HuH-7.5 (cell line): ENCODE measurements around the gene PIP5K1B.

Experiments used
- DNase-seq: peaks from one replicate; pipeline ENCODE4 v3.0.0; 2011; ENCODE audit warnings: low spot score

The PIP5K1B gene

GRCh38 chr9:68817079-68817875, 112.2 kb downstream of the PIP5K1B start:
- DNase-seq, result peak; percentile 16

GRCh38 chr9:68819065-68819464, 114.0 kb downstream of the PIP5K1B start:
- DNase-seq, result no peak

GRCh38 chr9:68821911-68822310, 116.9 kb downstream of the PIP5K1B start:
- DNase-seq, result no peak

GRCh38 chr9:68822596-68823165, 117.6 kb downstream of the PIP5K1B start:
- DNase-seq, result no peak

- DNase-seq, result no peak
These were observed 120.9 kb downstream of the PIP5K1B start for GRCh38 chr9:68825762-68826472.

GRCh38 chr9:68827837-68828744, 123.1 kb downstream of the PIP5K1B start:
- DNase-seq, result no peak

- no peak for DNase-seq
These were observed 127.1 kb downstream of the PIP5K1B start for GRCh38 chr9:68832101-68832500.

GRCh38 chr9:68832861-68833518, 128.0 kb downstream of the PIP5K1B start:
- DNase-seq, result no peak

- no peak for DNase-seq
These were observed 130.0 kb downstream of the PIP5K1B start for GRCh38 chr9:68834931-68835520.

GRCh38 chr9:68836788-68837187, 131.7 kb downstream of the PIP5K1B start:
- no peak for DNase-seq

- no peak for DNase-seq
These were observed 133.2 kb downstream of the PIP5K1B start for GRCh38 chr9:68838245-68838644.

- DNase-seq, result no peak
These were observed 136.4 kb downstream of the PIP5K1B start for GRCh38 chr9:68841276-68842052.

- no peak for DNase-seq
These were observed 137.5 kb downstream of the PIP5K1B start for GRCh38 chr9:68842568-68842967.

- no peak for DNase-seq
These were observed 138.2 kb downstream of the PIP5K1B start for GRCh38 chr9:68843239-68843638.

GRCh38 chr9:68844157-68844556, 139.1 kb downstream of the PIP5K1B start:
- DNase-seq, result no peak

- DNase-seq, result peak; percentile 36
These were observed 139.9 kb downstream of the PIP5K1B start for GRCh38 chr9:68844631-68845612.

GRCh38 chr9:68847765-68848164, 142.7 kb downstream of the PIP5K1B start:
- no peak for DNase-seq

GRCh38 chr9:68851657-68852056, 146.6 kb downstream of the PIP5K1B start:
- no peak for DNase-seq

- DNase-seq, result no peak
These were observed 147.9 kb downstream of the PIP5K1B start for GRCh38 chr9:68852941-68853340.
